ENCODE data around the gene ROR2. TPM values are rescaled to one million over a fixed set of nuclear protein-coding genes. Genes with fewer than 3 reads are reported as not detected.
A peak's percentile ranks its signal among the peaks of the same experiment; 100 is the strongest.

Gene ROR2
- total RNA-seq, 1 donor from 2014 or later, result 0.32 TPM

- no peak overlapping the region for H3K27ac ChIP-seq
- no peak for DNase-seq (ENCODE audit: low spot score in 2 of 2)
- no peak for TF ChIP-seq CTCF (IDR thresholded peaks at IDR 0.05)
Measured at GRCh38 chr9:91716815-91717214, 233.2 kb downstream of the ROR2 start.

GRCh38 chr9:91716239-91716638, 233.8 kb downstream of the ROR2 start:
- Histone ChIP-seq H3K36me3 (no peaks in the 10 kb centered on the region), H3K27me3 (no peaks in the 10 kb centered on the region), H3K4me1 (no peaks in the 10 kb centered on the region), H3K27ac (no peak overlapping the region), H3K4me3 (no peak overlapping the region), H3K9me3 (no peaks in the 10 kb centered on the region)
- no peak for TF ChIP-seq CTCF (IDR thresholded peaks at IDR 0.05)
- intact Hi-C loops (cut with DNase I), result no loop called here
- DNase-seq (ENCODE audit: low spot score in 2 of 2), result no peak

More at GRCh38 chr9:91716815-91717214, 233.2 kb downstream of the ROR2 start:
- H3K36me3 ChIP-seq, result no peaks in the 10 kb centered on the region
- no peaks in the 10 kb centered on the region for H3K27me3 ChIP-seq
- H3K4me3 ChIP-seq, result no peak overlapping the region
- H3K9me3 ChIP-seq, result no peaks in the 10 kb centered on the region
- H3K4me1 ChIP-seq, result no peaks in the 10 kb centered on the region
- intact Hi-C loops (cut with DNase I), result no loop called here

- Histone ChIP-seq H3K27me3 (no peaks in the 10 kb centered on the region), H3K4me3 (peak overlapping the region in 1 of 2 donors; percentile 56), H3K9me3 (no peaks in the 10 kb centered on the region), H3K36me3 (no peaks in the 10 kb centered on the region), H3K4me1 (no peaks in the 10 kb centered on the region), H3K27ac (no peak overlapping the region)
- no peak for DNase-seq (ENCODE audit: low spot score in 2 of 2)
- intact Hi-C loops (cut with DNase I), result no loop called here
- TF ChIP-seq CTCF (IDR thresholded peaks at IDR 0.05), result no peak
Measured at GRCh38 chr9:91714874-91715615, 235.0 kb downstream of the ROR2 start.

- Histone ChIP-seq H3K27me3 (no peaks in the 10 kb centered on the region), H3K9me3 (no peaks in the 10 kb centered on the region), H3K4me3 (peak overlapping the region; percentile 39 to 56), H3K27ac (no peak overlapping the region), H3K4me1 (no peaks in the 10 kb centered on the region), H3K36me3 (no peaks in the 10 kb centered on the region)
- no peak for TF ChIP-seq CTCF (IDR thresholded peaks at IDR 0.05)
- intact Hi-C loops (cut with DNase I), result no loop called here
- peak in 1 of 2 donors; percentile 69 for DNase-seq (ENCODE audit: low spot score in 2 of 2)
Measured at GRCh38 chr9:91714020-91714806, 235.8 kb downstream of the ROR2 start.

GRCh38 chr9:91712811-91713210, 237.2 kb downstream of the ROR2 start:
- intact Hi-C loops (cut with DNase I), result no loop called here
- no peaks in the 10 kb centered on the region for H3K9me3 ChIP-seq
- TF ChIP-seq CTCF (IDR thresholded peaks at IDR 0.05), result no peak
- H3K4me3 ChIP-seq, result no peak overlapping the region
- peak in 1 of 2 donors; percentile 38 for DNase-seq (ENCODE audit: low spot score in 2 of 2)
- no peaks in the 10 kb centered on the region for H3K36me3 ChIP-seq
- H3K4me1 ChIP-seq, result no peaks in the 10 kb centered on the region
- H3K27me3 ChIP-seq, result no peaks in the 10 kb centered on the region
- H3K27ac ChIP-seq, result no peak overlapping the region

All from ascending aorta (tissue), 2 donors.